Posterior cingulate gyrus (tissue), 11 donors: ENCODE data around the gene ORAI1.
A peak's percentile ranks its signal among the peaks of the same experiment; 100 is the strongest.
"Not testable (repeated sequence)": the region's sequence is repeated elsewhere in the genome, so short reads cannot be mapped to it uniquely, and the experiment has no call there.

ENCODE experiments used
- DNase-seq, 10 donors: peaks; one replicate each; pipeline versions ENCODE4 v3.0.0 to v3.0.0-alpha.2; 2020 to 2021; ENCODE audit warnings: mixed read lengths in 3 of 10
- intact Hi-C: fragments of 100-400 bp; cut with DNase I; formaldehyde crosslinking; loops from one replicate; pipeline ENCODE4 v1.15.1; 2023

ORAI1 gene

DNA sequence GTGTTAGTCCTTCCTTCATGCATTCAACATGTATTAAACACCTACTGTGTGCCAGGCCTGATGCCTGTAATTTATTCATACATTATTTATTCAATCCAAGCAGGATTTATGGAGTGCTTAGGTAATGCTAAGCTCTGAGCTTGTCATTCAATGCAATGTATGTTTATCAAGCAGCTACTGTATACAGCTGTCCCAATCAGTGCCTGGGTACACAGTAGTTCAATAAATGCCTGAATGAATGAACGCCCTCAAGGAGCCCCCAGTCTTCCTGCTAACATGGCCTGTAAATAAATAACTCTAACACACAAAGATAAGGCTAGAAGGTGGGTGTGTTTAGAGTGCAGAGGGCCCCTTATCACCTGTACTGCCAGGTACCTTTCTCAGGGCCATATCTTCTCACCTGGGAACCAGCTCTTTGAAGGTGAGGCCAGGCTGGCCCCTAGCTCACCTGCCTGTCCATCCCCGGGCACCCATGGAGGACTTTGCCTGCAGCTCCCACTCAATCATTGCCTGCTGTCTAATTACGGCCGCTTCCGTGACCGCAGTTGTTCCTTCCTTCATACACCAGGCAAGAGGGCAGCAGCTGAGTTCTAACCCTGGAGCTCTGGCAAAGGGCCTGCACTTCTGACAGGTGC, 25.5 kb upstream of the ORAI1 start:
- no peak for DNase-seq
- intact Hi-C loops = no loop called here

DNA sequence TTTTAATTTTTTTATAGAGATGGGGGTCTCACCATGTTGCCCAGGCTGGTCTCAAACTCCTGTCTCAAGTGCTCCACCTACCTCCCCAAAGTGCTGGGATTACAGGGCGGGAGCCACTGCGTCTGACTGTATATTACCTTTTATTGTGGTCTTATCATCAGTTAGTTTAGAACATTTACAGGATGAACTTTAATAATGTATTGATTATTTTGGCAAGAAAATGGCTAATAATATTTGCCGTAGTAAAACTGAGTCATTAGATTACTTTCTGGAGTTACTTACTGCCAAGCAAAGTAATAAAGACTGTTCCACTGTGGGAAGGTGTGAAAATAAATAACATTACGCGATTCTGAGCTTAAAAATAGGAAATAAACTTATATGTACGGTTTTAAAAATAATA, 23.6 kb upstream of the ORAI1 start:
- no peak for DNase-seq
- intact Hi-C loops = no loop called here

GRCh38 chr12:121603581-121603980, 22.7 kb upstream of the ORAI1 start:
- no peak for DNase-seq
- intact Hi-C loops = no loop called here

GRCh38 chr12:121608301-121608700, 18.0 kb upstream of the ORAI1 start:
- no peak for DNase-seq
- intact Hi-C loops = no loop called here

- intact Hi-C loops = no loop called here
These were observed 15.8 kb upstream of the ORAI1 start for GRCh38 chr12:121610239-121611149.

GRCh38 chr12:121611306-121611705, 15.0 kb upstream of the ORAI1 start:
- intact Hi-C loops = no loop called here
- no peak for DNase-seq

More at GRCh38 chr12:121610239-121611149, 15.8 kb upstream of the ORAI1 start:
- DNase-seq = peak in 1 of 10 donors; percentile 17

DNA sequence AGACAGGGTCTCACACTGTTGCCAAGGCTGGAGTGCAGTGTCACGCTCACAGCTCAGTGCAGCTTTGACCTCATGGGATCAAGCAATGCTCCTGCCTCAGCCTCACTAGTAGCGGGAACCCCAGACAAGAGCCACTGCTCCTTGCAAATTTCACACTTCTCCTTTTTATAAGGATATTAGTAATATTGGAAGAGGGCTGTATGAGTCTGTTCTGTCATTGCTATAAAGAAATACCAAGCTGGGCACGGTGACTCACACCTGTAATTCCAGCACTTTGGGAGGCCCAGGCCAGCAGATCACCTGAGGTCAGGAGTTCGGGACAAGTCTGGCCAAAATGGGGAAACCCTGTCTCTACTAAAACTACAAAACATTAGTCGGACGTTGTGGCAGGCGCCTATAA, 12.9 kb upstream of the ORAI1 start:
- no peak for DNase-seq
- intact Hi-C loops = no loop called here

GRCh38 chr12:121614872-121615467, 11.4 kb upstream of the ORAI1 start:
- intact Hi-C loops = no loop called here
- no peak for DNase-seq

DNA sequence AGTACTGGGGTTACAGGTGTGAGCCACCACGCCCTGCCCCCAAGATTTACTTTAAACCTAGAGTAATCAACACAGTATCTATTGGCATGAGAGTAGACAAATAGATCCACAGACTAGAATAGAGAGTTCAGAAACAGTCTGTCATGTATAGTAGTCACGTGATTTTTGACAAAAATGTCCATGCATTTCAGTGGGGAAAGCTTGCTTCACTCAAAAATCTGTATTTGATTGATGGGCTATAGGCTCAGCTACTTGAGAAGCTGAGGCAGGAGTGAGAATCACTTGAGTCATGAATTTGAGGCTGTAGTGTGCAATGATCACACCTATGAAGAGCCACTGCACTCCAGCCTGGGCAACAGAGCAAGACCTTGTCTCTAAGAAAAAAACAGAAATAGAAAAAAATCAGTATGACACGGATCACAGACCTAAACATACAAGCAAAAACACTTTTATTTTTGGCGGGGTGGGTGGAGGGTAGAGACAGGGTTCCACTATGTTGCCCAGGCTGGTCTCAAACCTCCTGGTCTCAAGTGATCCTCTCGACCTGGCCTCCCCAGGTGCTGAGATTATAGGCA, 7.6 kb upstream of the ORAI1 start:
- intact Hi-C loops = no loop called here
- DNase-seq = no peak

- no peak for DNase-seq
- intact Hi-C loops = no loop called here
These were observed 5.9 kb upstream of the ORAI1 start for GRCh38 chr12:121620333-121620891.

- intact Hi-C loops = loop anchor here (2.0 to 5.0 kb wide), 2 partner anchors 44 to 55 kb away; no protein-coding TSS in a partner anchor
These were observed 717 bp downstream of the ORAI1 start for GRCh38 chr12:121626853-121627640.

GRCh38 chr12:121628037-121628436, 1.7 kb downstream of the ORAI1 start:
- intact Hi-C loops = loop anchor here (5.0 kb wide), 1 partner anchor 54 kb away; no protein-coding TSS in a partner anchor
- no peak for DNase-seq

More at GRCh38 chr12:121626853-121627640, 717 bp downstream of the ORAI1 start:
- DNase-seq = peak in 9 of 10 donors; percentile 20 to 91 (median 40)

- DNase-seq = no peak
- intact Hi-C loops = loop anchor here (5.0 kb wide), 1 partner anchor 54 kb away; no protein-coding TSS in a partner anchor
These were observed 2.2 kb downstream of the ORAI1 start for GRCh38 chr12:121628536-121628935.

- intact Hi-C loops = no loop called here
- DNase-seq = no peak
These were observed 4.5 kb downstream of the ORAI1 start for GRCh38 chr12:121630791-121631355.

DNA sequence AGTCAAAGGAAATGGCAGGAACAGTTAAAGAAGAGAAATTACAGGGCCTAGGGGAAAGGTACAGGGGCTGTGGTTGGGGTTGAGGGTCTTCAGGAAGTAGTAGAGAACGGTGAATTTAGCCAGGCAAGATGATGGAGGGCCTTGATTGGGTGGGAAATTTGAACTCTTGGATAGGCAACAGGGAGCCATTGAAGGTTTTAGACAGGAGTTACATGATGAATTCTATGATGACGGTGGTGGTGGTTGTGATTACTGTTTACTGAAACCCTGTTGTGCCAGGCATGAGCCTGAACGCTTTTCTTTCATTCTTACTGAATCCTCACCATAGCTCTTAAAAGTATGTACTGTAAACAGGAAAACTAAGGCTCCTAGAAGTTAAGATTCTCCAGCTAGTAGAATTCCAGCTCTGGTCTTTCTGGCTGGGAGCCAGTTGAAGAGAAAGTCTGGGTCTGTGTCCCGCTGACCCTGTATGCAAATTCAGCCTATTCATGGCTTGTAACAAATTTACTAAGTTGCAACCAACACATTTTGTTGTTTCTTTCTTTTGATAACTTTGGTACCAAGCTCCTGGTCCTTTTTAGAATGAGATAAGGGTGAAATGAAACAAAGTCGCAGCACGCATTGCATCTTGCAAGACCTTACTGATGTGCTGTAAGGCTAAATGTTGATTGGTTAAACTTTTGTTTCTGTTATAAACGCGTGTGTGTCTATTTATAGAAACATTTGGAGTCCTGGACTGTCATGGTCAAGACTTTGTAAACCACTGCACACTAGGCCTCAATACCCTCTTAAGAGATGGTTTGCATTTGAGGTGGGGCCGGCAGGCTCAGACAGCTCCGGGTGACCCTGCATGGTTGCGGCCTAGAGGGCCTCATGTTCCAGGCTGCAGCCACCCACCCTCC, 6.0 kb downstream of the ORAI1 start:
- DNase-seq = peak in 1 of 10 donors; percentile 41
- intact Hi-C loops = no loop called here

GRCh38 chr12:121633833-121634196, 7.5 kb downstream of the ORAI1 start:
- DNase-seq, intact Hi-C loops: not testable (repeated sequence)

GRCh38 chr12:121634836-121635235, 8.5 kb downstream of the ORAI1 start:
- intact Hi-C loops = no loop called here

GRCh38 chr12:121637231-121637914, 11.0 kb downstream of the ORAI1 start:
- DNase-seq = peak in 2 of 10 donors; percentile 3 to 80
- intact Hi-C loops = no loop called here

More at GRCh38 chr12:121634836-121635235, 8.5 kb downstream of the ORAI1 start:
- DNase-seq = peak in 1 of 10 donors; percentile 38
